Stimulated activated CD4-positive, alpha-beta T cell treated with anti-CD3 and anti-CD28 coated beads, Interleukin-4, amount 100 ng/mL, for 24 hours (primary cell): ENCODE data around the gene TTLL4.

Source experiments
- DNase-seq: peaks from one replicate; pipeline ENCODE4 v3.0.0-alpha.2; 2020

TTLL4 gene

GRCh38 chr2:218785103-218785502 lies 74.5 kb downstream of the TTLL4 start:
- no peak for DNase-seq

DNA sequence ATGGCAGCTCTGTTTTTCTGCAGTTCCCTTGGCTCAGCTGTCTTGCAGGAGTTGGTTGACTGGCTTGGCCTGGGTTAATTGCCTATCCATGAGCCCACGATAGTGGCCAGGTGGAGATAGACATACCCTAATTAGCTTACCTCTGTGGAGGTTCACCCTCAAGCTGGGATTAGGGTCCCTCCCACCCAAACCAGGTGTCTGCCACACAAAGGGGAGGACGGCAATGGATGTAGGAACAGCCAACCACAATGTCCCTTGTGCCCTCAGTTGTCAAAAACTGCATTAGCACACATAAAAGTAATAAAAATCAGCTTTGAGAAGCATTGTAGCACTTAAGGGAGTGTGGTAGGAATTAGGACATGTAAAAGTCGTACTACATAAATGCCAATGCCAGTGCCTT lies 75.5 kb downstream of the TTLL4 start:
- DNase-seq, result no peak

- DNase-seq, result no peak
Observed at GRCh38 chr2:218788529-218789255, 78.1 kb downstream of the TTLL4 start.

GRCh38 chr2:218792433-218792832 lies 81.8 kb downstream of the TTLL4 start:
- no peak for DNase-seq

GRCh38 chr2:218796691-218797090 lies 86.1 kb downstream of the TTLL4 start:
- DNase-seq, result no peak

- no peak for DNase-seq
Observed at GRCh38 chr2:218798767-218799504, 88.3 kb downstream of the TTLL4 start.

GRCh38 chr2:218799990-218800389 lies 89.4 kb downstream of the TTLL4 start:
- no peak for DNase-seq

- DNase-seq, result no peak
Observed at GRCh38 chr2:218802386-218802994, 91.9 kb downstream of the TTLL4 start.

GRCh38 chr2:218804817-218805216 lies 94.2 kb downstream of the TTLL4 start:
- DNase-seq, result no peak
